Panc1 (cell line): Measurements from ENCODE around the gene ITGA3. TPM values are rescaled to one million over a fixed set of nuclear protein-coding genes. Genes with fewer than 3 reads are reported as not detected.

ENCODE experiments used
- ATAC-seq: fragments of 200-7000 bp; cut with Tn5 transposase; 2 replicates; pipeline ENCODE4 v1.9.1; 2020; ENCODE audit warnings: mild to moderate bottlenecking, moderate library complexity
- BruUV-seq: library from RNA; stranded (reverse); fragments of 400-500 nt; replicated peaks from 2 replicates; lab custom pipeline; 2021; lab: Mats Ljungman, UMichigan
- CTCF ChIA-PET: fragments of 300-600 bp; sonication (Branson Sonifier 250); formaldehyde crosslinking; loops from one replicate; lab custom pipeline; 2022; ENCODE audit warnings: antibody characterized with exemption; lab: Charles Lee
- POLR2A ChIA-PET: fragments of 300-600 bp; sonication (Branson Sonifier 250); formaldehyde crosslinking; loops from one replicate; lab custom pipeline; 2022; ENCODE audit warnings: antibody characterized with exemption; lab: Charles Lee
- DNase-seq: peaks from one replicate; pipeline ENCODE4 v3.0.0-alpha.2; 2010; ENCODE audit warnings: low read depth, low spot score
- H3K27ac ChIP-seq: 2 replicates; pipeline ENCODE4 v1.5.1; 2011; ENCODE audit warnings: mild to moderate bottlenecking, low read length, inconsistent platforms
- H3K27me3 ChIP-seq: fragments of 200-500 bp; sonication (Bioruptor generic); 2 replicates; pipeline ENCODE4 v1.6.0; 2014; ENCODE audit warnings: low read length, inconsistent platforms; ENCODE audit not compliant: control insufficient read depth, insufficient read depth
- H3K36me3 ChIP-seq: fragments of 200-500 bp; sonication (Bioruptor generic); 2 replicates; pipeline ENCODE4 v1.5.1; 2014; ENCODE audit warnings: inconsistent platforms, mild to moderate bottlenecking, low read length, moderate library complexity; ENCODE audit not compliant: control insufficient read depth, insufficient read depth
- H3K4me1 ChIP-seq: 2 replicates; pipeline ENCODE4 v1.5.1; 2011; ENCODE audit warnings: inconsistent platforms, mild to moderate bottlenecking, low read length, moderate library complexity; ENCODE audit not compliant: control insufficient read depth, insufficient read depth
- H3K4me3 ChIP-seq, 2 experiments: 2 replicates each; pipeline ENCODE4 v1.5.1; 2011 to 2012; ENCODE audit warnings: low read depth in 2 of 2, low read length in 2 of 2, mild to moderate bottlenecking in 2 of 2, inconsistent platforms in 1 of 2, moderate library complexity in 1 of 2
- H3K9me3 ChIP-seq: fragments of 200-500 bp; sonication (Bioruptor generic); 2 replicates; pipeline ENCODE4 v1.5.1; 2014; ENCODE audit warnings: low read depth, mild to moderate bottlenecking, inconsistent platforms, low read length, moderate library complexity; ENCODE audit not compliant: control insufficient read depth, insufficient read depth
- POLR2AphosphoS5 ChIP-seq: IDR thresholded peaks from 2 replicates; pipeline ENCODE4 v1.6.1; 2012; ENCODE audit warnings: mild to moderate bottlenecking, low read depth, low read length, moderate library complexity
- SIN3A ChIP-seq: IDR thresholded peaks from 2 replicates; pipeline ENCODE4 v1.6.1; 2012; ENCODE audit warnings: low read depth, mild to moderate bottlenecking, low read length, moderate library complexity, borderline replicate concordance; ENCODE audit not compliant: insufficient read depth
- TCF7L2 ChIP-seq: IDR thresholded peaks from 2 replicates; pipeline ENCODE4 v1.6.1; 2011; ENCODE audit warnings: mild to moderate bottlenecking, low read depth, low read length, inconsistent platforms
- in situ Hi-C: cut with HindIII; loops from 2 replicates; pipeline ENCODE4 v1.10.0; 2016; ENCODE audit warnings: low sequenced_read_pairs, low pct_unique_long_range_greater_than_20kb
- intact Hi-C: fragments of 100-400 bp; cut with micrococcal nuclease; formaldehyde crosslinking; loops from one replicate; pipeline ENCODE4 v1.10.0; 2022; ENCODE audit not compliant: unreplicated experiment
- total RNA-seq: library from RNA; stranded (reverse); gene quantifications from one replicate; pipeline ENCODE4 v1.2.1, GENCODE V29; 2021; ENCODE audit not compliant: unreplicated experiment
- TF ChIP-seq, protein P1 (sequence below): fragments of 450-650 bp; IDR thresholded peaks from 2 replicates; pipeline ENCODE4 v1.5.1; 2017; ENCODE audit warnings: mild to moderate bottlenecking
- TF ChIP-seq, protein P2 (sequence below), 2 experiments: IDR thresholded peaks; 2 replicates each; pipeline ENCODE4 v1.6.1; 2011 to 2012; ENCODE audit warnings: low read depth in 2 of 2, control low read depth in 1 of 2, low read length in 1 of 2, mild to moderate bottlenecking in 1 of 2, moderate library complexity in 1 of 2; ENCODE audit not compliant: insufficient read depth in 1 of 2

ITGA3 gene
- total RNA-seq, 1 experiment from 2014 or later = 439 TPM

DNA sequence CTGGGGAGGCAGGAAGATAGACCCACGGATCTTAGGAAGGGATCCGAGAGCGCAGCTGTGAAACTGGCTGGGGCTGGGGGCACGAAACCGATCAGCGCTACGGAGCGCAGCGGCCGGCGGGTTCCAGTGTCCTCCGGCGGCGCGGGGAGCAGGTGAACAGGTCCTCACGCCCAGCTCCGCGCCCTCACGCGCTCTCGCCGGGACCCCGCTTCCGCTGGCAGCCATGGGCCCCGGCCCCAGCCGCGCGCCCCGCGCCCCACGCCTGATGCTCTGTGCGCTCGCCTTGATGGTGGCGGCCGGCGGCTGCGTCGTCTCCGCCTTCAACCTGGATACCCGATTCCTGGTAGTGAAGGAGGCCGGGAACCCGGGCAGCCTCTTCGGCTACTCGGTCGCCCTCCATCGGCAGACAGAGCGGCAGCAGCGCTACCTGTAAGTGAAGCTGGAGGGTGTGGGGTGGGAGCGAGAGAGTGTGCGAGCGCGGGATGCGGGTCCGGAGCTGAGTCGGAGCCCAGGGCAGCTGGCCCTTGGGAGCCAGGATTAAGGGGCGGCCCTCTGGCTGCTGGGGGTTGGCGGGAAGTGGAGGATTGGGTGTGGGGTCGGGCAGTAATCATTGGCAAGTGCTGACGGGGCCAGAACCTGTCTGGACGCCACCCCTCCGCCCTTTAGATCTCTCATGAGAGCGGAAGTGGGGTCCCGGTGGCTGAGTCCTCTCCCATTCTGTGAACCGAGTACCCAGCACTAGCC is 479 bp downstream of the ITGA3 start:
- intact Hi-C loops = no loop called here
- TF ChIP-seq SIN3A = peak; percentile 84; the same call in 1 of the 2 replicates
- TF ChIP-seq, protein P1, sequence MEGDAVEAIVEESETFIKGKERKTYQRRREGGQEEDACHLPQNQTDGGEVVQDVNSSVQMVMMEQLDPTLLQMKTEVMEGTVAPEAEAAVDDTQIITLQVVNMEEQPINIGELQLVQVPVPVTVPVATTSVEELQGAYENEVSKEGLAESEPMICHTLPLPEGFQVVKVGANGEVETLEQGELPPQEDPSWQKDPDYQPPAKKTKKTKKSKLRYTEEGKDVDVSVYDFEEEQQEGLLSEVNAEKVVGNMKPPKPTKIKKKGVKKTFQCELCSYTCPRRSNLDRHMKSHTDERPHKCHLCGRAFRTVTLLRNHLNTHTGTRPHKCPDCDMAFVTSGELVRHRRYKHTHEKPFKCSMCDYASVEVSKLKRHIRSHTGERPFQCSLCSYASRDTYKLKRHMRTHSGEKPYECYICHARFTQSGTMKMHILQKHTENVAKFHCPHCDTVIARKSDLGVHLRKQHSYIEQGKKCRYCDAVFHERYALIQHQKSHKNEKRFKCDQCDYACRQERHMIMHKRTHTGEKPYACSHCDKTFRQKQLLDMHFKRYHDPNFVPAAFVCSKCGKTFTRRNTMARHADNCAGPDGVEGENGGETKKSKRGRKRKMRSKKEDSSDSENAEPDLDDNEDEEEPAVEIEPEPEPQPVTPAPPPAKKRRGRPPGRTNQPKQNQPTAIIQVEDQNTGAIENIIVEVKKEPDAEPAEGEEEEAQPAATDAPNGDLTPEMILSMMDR = no peak
- H3K9me3 ChIP-seq = no peaks in the 10 kb centered on the region
- in situ Hi-C loops = no loop called here
- peak; percentile 24 for ATAC-seq
- ChIA-PET POLR2A (interaction anchor here (0.5 to 1.2 kb wide), 5 partner anchors 8 to 526 kb away, joined by 3 to 11 read pairs (median 4); no protein-coding TSS in a partner anchor), CTCF (interaction anchor here (0.5 to 3.0 kb wide), 5 partner anchors 17 to 590 kb away, joined by 3 to 16 read pairs (median 5); no protein-coding TSS in a partner anchor)
- H3K36me3 ChIP-seq = peaks cover 8% of the 10 kb centered on the region; the same call in 1 of the 2 replicates
- peaks cover 69% of the 10 kb centered on the region for H3K4me1 ChIP-seq
- BruUV-seq = no TSS peak
- no peak for DNase-seq
- H3K27me3 ChIP-seq = no peaks in the 10 kb centered on the region
- peak overlapping the region; percentile 99 for H3K27ac ChIP-seq
- peak overlapping the region; percentile 63 to 99 for H3K4me3 ChIP-seq

DNA sequence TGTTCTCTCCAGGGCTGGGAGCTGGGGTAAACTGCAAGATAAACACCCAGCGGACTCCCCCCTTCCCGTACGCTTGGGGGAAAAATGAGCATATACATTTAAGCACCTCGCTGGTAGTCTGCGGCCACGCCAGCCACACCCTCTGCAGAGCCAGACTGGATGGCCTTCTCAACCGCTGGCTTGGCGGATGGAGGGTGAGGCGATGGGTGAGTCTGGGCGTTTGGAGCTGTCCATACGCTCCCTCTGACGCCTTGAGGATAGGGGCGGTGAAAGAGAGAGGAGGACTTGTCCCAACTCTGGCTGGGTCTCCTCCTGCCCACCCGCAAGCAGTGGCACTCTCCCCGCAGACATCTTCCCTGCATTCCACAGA is 1.0 kb downstream of the ITGA3 start:
- intact Hi-C loops = no loop called here
- TF ChIP-seq, protein P2, sequence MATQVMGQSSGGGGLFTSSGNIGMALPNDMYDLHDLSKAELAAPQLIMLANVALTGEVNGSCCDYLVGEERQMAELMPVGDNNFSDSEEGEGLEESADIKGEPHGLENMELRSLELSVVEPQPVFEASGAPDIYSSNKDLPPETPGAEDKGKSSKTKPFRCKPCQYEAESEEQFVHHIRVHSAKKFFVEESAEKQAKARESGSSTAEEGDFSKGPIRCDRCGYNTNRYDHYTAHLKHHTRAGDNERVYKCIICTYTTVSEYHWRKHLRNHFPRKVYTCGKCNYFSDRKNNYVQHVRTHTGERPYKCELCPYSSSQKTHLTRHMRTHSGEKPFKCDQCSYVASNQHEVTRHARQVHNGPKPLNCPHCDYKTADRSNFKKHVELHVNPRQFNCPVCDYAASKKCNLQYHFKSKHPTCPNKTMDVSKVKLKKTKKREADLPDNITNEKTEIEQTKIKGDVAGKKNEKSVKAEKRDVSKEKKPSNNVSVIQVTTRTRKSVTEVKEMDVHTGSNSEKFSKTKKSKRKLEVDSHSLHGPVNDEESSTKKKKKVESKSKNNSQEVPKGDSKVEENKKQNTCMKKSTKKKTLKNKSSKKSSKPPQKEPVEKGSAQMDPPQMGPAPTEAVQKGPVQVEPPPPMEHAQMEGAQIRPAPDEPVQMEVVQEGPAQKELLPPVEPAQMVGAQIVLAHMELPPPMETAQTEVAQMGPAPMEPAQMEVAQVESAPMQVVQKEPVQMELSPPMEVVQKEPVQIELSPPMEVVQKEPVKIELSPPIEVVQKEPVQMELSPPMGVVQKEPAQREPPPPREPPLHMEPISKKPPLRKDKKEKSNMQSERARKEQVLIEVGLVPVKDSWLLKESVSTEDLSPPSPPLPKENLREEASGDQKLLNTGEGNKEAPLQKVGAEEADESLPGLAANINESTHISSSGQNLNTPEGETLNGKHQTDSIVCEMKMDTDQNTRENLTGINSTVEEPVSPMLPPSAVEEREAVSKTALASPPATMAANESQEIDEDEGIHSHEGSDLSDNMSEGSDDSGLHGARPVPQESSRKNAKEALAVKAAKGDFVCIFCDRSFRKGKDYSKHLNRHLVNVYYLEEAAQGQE (IDR thresholded peaks at IDR 0.05; ENCODE audit: insufficient read depth in 1 of 2, low read depth in 2 of 2, low read length in 1 of 2) = peak in 1 of 2 experiments; percentile 71; a peak in 1 of 4 replicates
- TF ChIP-seq SIN3A = no peak
- no TSS peak for BruUV-seq
- no peaks in the 10 kb centered on the region for H3K9me3 ChIP-seq
- POLR2A ChIA-PET = no interaction called here
- H3K4me1 ChIP-seq = peaks cover 69% of the 10 kb centered on the region
- peak overlapping the region; percentile 99 for H3K27ac ChIP-seq
- CTCF ChIA-PET = interaction anchor here (0.7 to 3.0 kb wide), 3 partner anchors 16 to 30 kb away, joined by 3 to 15 read pairs (median 5); no protein-coding TSS in a partner anchor
- peaks cover 8% of the 10 kb centered on the region; the same call in 1 of the 2 replicates for H3K36me3 ChIP-seq
- in situ Hi-C loops = no loop called here
- H3K27me3 ChIP-seq = no peaks in the 10 kb centered on the region
- peak overlapping the region; percentile 63 to 99 for H3K4me3 ChIP-seq
- no peak for DNase-seq
- peak; percentile 3; the same call in 1 of the 2 replicates for ATAC-seq

DNA sequence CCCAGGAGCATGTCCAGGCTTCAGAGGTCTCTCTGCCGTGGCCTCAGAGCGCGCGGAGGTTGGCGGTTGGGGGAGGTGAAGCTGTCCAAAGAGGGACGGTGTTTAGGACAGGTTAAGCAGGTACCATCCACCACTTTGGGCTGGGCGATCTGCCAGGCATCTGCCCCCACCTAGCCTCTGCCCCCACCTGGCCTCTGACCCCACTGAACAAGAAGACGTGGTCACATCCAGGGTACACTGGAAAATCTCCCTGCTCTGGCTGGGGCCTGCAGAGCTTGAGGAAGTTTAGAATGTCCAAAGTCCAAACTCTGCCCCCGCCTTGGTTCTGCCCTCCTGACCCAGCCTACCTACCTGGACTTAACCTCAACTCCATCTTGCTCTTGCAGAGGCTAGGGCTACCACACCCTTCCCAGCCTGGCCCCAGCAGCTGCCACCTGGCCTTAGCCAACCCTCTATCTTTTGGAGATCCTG is 1.6 kb downstream of the ITGA3 start:
- Histone ChIP-seq H3K27ac (peak overlapping the region; percentile 99), H3K4me3 (peak overlapping the region; percentile 63 to 99), H3K9me3 (no peaks in the 10 kb centered on the region), H3K36me3 (peaks cover 8% of the 10 kb centered on the region; the same call in 1 of the 2 replicates), H3K4me1 (peaks cover 69% of the 10 kb centered on the region), H3K27me3 (no peaks in the 10 kb centered on the region)
- intact Hi-C loops (no loop called here), in situ Hi-C loops (no loop called here)
- no peak for TF ChIP-seq TCF7L2
- no peak for TF ChIP-seq POLR2AphosphoS5
- TF ChIP-seq, protein P2 (IDR thresholded peaks at IDR 0.05; ENCODE audit: insufficient read depth in 1 of 2, low read depth in 2 of 2, low read length in 1 of 2) = no peak
- no peak for TF ChIP-seq SIN3A
- TF ChIP-seq, protein P1 = no peak
- CTCF ChIA-PET = interaction anchor here (1.2 to 3.0 kb wide), 2 partner anchors 30 to 31 kb away, joined by 5 to 15 read pairs; no protein-coding TSS in a partner anchor
- POLR2A ChIA-PET = no interaction called here
- BruUV-seq = no TSS peak
- DNase-seq (no peak), ATAC-seq (no peak)
